Panc1 (cell line): ENCODE measurements around the gene ENO1.
"Not testable (repeated sequence)": the region's sequence is repeated elsewhere in the genome, so short reads cannot be mapped to it uniquely, and the experiment has no call there.

Experiments
- CTCF ChIP-seq: fragments of 450-650 bp; IDR thresholded peaks from 2 replicates; pipeline ENCODE4 v1.5.1; 2017; ENCODE audit warnings: mild to moderate bottlenecking
- POLR2AphosphoS5 ChIP-seq: IDR thresholded peaks from 2 replicates; pipeline ENCODE4 v1.6.1; 2012; ENCODE audit warnings: mild to moderate bottlenecking, low read depth, low read length, moderate library complexity
- REST ChIP-seq, 2 experiments: IDR thresholded peaks; 2 replicates each; pipeline ENCODE4 v1.6.1; 2011 to 2012; ENCODE audit warnings: low read depth in 2 of 2, control low read depth in 1 of 2, low read length in 1 of 2, mild to moderate bottlenecking in 1 of 2, moderate library complexity in 1 of 2; ENCODE audit not compliant: insufficient read depth in 1 of 2

- not testable (repeated sequence) for TF ChIP-seq CTCF; POLR2AphosphoS5; REST (IDR thresholded peaks at IDR 0.05; ENCODE audit: insufficient read depth in 1 of 2, low read depth in 2 of 2, low read length in 1 of 2)
Observed at GRCh38 chr1:8886031-8886524, 7.6 kb upstream of the ENO1 start.
